ENCODE measurements around the gene PPP2R5B. TPM values are rescaled to one million over a fixed set of nuclear protein-coding genes. Genes with fewer than 3 reads are reported as not detected.

PPP2R5B gene
- total and polyA plus RNA-seq, 2 donors = 7.3 to 22.1 TPM

DNA sequence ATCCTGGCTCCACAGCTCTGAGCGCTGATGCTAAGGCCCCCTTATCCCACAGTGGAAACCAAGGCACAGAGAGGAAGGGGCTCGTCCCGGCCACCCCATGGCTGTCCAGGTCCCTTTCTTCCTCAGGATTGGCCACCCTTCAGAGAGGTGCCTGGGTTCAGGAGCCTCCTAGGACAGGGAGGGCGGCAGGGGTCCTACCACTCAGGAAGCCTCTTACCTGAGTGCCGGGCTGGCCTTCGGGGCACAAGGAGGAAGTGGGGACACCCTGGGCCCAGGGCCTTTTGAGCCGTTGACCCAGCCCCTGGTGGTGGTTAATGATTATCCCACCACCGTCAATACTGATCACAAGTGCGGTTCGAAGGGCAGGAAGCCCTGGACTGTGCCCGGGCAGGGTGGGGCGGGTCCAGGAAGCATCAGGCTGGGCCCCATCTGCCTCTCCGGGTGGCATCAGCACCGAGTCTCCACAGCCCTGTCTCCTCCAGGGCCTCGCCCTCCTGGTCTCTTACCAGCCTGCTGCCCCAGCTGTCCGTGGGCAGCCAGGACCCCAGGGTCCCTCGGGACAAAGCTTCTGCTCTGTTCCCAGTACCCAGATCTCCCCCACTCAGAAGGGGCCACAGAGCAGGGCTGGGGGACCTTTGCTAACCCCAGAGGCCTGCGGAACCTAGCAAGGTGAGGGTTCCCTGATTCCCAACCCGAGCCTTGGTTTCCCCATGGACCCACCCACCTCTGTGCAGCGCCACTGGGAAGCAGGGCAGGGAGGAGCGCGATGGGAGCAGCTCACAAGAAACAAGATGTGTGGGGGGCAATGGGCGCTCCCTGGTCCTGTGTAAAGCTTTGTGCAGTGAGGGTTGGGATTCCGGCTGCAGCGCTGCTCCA is 31.1 kb upstream of the PPP2R5B start:
- Histone ChIP-seq H3K4me1 (ENCODE audit: insufficient read depth) (no peaks in the 10 kb centered on the region), H3K27ac (ENCODE audit: low read depth) (no peak overlapping the region), H3K4me3 (ENCODE audit: low read depth, low read length) (no peak overlapping the region), H3K36me3 (ENCODE audit: insufficient read depth) (no peaks in the 10 kb centered on the region)
- WGBS = 79% methylated on average over 25 of the region's 25 CpGs
- DNase-seq (ENCODE audit: extremely low spot score) = no peak

DNA sequence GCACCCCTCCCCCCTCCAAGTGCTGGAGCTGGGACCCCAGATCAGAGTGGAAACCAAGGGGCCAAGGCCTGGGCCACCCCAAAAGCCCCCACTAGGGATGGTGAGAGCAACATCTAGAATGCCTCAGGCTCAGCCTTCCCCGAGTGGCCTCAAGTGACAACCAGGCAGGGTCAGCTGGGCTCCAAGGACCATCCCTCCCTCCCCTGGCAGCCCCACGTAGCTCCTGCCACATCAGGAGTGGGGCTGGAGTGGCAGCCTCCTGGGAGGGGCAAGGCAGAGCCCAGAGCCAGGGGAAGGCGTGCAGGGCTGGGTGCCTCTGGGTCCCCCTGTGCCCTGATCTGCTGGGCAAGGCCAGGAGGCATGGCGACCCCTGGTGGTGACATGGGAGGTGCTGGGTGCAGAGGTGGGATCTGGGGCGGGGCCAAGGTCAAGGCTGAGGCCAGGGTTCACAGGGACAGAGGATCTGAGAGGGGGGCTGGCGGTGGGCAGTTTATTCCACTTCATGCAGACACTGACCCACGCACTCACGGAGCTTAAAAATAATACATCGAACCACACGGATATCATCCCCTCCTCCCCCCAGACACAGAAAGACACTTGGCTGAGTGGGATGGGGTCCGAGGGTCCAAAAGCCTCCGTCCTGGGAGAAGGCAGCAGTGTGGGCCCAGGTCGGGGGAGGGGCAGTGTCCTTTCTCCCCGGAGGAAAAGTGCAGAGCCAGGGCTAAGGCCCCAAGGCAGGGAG is 30.2 kb upstream of the PPP2R5B start:
- Histone ChIP-seq H3K27ac (ENCODE audit: low read depth) (no peak overlapping the region), H3K4me1 (ENCODE audit: insufficient read depth) (no peaks in the 10 kb centered on the region), H3K36me3 (ENCODE audit: insufficient read depth) (no peaks in the 10 kb centered on the region), H3K4me3 (ENCODE audit: low read depth, low read length) (no peak overlapping the region)
- DNase-seq (ENCODE audit: extremely low spot score) = no peak
- 36% methylated on average over 14 of the region's 14 CpGs for WGBS

DNA sequence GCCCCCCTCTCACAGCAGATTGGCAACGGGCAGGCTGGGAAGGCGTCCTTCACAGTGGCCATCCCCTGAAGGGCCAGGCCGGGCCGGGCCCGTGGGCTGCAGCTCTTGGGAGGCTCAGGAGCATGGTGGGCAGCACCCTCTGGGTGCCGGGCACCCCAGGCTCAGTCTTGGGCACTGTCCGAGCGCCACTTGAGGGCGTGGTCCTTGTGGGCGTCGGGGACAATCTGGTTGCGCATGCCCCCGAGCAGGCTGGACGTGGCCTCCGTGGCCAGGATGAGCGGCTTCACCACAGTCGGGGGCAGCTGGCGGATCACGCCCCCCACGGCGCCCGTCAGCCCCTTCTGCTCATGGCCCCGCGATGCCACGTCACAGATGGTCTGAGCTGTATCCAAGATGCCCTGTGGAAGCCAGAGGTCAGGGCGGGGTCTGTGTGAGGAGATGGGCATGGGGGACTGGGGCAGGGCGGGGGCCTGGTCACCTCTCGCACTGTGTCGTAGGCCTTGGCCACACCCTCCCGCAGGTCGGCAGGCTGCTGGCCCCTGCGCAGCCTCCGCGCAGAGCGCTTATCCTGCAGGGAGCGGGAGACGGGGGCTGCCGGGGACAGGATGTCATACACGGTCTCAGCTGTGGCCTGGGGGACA is 29.6 kb upstream of the PPP2R5B start:
- 88% methylated on average over 39 of the region's 39 CpGs for WGBS
- Histone ChIP-seq H3K27ac (ENCODE audit: low read depth) (no peak overlapping the region), H3K36me3 (ENCODE audit: insufficient read depth) (no peaks in the 10 kb centered on the region), H3K4me1 (ENCODE audit: insufficient read depth) (no peaks in the 10 kb centered on the region), H3K4me3 (ENCODE audit: low read depth, low read length) (no peak overlapping the region)
- no peak for DNase-seq (ENCODE audit: extremely low spot score)

DNA sequence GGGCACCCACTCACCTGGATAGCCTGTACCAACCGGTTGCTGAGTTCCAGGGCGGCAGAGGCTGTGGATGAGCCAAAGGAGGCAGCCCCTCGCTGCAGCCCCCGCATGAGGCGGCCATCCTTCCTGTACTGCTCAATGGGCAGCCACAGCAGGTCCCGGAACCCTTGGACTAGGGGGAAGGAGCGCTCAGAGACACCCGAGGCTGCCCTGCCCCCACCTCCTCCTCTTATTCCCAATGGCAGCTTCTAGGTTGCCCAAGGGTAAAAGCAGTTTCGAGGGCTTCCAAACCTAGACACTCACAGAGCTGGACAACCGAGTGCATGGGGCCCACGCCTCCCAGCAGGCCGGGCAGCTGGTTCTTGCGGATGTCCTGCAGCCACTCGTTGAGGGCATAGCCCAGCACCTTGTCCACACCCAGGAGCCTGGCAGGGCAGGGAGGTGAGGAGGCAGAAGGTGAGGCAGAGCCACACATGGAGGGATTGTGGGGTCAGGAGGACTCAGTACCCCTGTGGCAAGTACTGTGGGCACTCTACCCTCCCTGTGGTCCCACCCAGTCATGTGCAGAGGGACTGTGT is 28.0 kb upstream of the PPP2R5B start:
- Histone ChIP-seq H3K27ac (ENCODE audit: low read depth) (no peak overlapping the region), H3K4me3 (ENCODE audit: low read depth, low read length) (no peak overlapping the region), H3K4me1 (ENCODE audit: insufficient read depth) (no peaks in the 10 kb centered on the region), H3K36me3 (ENCODE audit: insufficient read depth) (no peaks in the 10 kb centered on the region)
- 87% methylated on average over 14 of the region's 14 CpGs for WGBS
- DNase-seq (ENCODE audit: extremely low spot score) = no peak

DNA sequence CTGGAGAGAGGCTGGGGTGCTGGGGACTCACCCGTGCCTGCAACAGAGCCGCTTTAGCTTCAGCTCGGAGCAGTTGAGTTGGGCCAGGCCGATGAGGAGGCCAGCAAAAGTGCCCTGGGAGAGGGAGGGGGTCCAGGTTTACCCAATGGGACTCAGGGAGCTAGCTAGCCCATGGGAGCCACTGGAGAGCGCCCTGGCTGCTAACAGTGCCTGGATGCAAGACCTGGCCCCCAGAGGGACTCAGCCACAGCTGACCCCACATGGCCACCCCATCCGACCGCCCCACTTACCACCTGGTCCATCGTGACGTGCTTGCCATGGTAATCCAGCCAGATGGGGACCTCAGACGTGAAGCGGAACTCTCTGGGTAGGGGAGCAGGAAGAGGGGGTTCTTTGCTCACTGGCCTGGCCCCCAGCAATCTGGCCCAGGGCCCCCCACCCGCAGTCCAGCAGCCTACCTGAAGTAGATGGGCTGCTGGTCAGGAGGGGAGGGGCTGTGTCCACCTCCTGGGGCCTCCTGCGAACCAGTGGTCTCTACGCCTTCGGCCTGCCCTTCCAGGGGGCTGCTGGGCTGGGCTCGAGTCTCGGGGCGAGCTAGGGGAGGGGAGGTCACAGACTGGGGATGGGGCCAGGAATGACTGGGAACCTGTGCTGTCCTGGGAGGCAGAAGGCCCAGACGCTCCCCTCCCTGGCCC is 27.0 kb upstream of the PPP2R5B start:
- no peak overlapping the region for H3K27ac ChIP-seq (ENCODE audit: low read depth)
- no peak overlapping the region for H3K4me3 ChIP-seq (ENCODE audit: low read depth, low read length)
- 91% methylated on average over 19 of the region's 19 CpGs for WGBS
- H3K4me1 ChIP-seq (ENCODE audit: insufficient read depth) = no peaks in the 10 kb centered on the region
- peaks cover 3% of the 10 kb centered on the region for H3K36me3 ChIP-seq (ENCODE audit: insufficient read depth)
- no peak for DNase-seq (ENCODE audit: extremely low spot score)

DNA sequence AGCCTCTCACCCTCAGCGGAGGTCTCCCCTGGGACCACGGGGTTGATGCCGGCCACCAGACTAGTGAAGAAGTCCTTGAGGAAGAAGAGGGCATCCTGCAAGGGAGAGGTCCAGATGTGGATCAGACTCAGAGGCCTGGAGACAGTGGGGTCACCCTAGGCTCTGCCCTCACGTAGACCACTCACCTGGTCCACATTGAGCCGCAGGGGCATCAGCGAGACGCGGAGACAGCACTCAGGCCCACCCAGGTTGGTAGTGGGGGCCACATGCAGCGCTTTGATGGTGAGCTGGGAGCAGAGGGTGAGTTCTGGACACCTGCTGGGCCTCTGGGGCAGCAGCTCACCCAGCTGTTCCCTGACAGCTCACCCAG is 26.4 kb upstream of the PPP2R5B start:
- no peak overlapping the region for H3K4me3 ChIP-seq (ENCODE audit: low read depth, low read length)
- WGBS = 93% methylated on average over 9 of the region's 9 CpGs
- peaks cover 6% of the 10 kb centered on the region for H3K36me3 ChIP-seq (ENCODE audit: insufficient read depth)

DNA sequence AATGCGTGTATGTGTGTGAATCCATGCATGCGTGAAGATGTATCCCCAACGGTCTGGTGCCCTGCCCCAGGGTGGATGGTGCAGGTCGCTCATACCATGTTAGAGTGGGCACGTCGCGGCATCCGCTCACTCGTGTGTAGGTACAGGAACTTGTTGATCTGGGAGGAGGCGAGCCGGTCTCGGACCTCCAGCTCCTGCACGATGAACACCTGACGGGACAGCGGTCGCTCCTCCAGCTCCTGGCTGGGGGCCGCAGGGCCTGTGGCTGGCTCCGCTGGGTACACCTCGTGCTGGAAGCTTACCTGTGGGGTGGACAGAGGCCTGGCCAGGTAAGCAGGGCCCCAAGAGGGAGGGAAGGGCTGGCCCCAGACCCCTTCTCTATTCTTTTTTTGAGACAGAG is 25.9 kb upstream of the PPP2R5B start:
- H3K27ac ChIP-seq (ENCODE audit: low read depth) = no peak overlapping the region
- 95% methylated on average over 19 of the region's 19 CpGs for WGBS
- H3K36me3 ChIP-seq (ENCODE audit: insufficient read depth) = peaks cover 10% of the 10 kb centered on the region
- H3K4me3 ChIP-seq (ENCODE audit: low read depth, low read length) = no peak overlapping the region
- DNase-seq (ENCODE audit: extremely low spot score) = no peak
- H3K4me1 ChIP-seq (ENCODE audit: insufficient read depth) = no peaks in the 10 kb centered on the region

More for the DNA sequence above, 26.4 kb upstream of the PPP2R5B start:
- DNase-seq (ENCODE audit: extremely low spot score) = no peak
- Histone ChIP-seq H3K4me1 (ENCODE audit: insufficient read depth) (no peaks in the 10 kb centered on the region), H3K27ac (ENCODE audit: low read depth) (no peak overlapping the region)

DNA sequence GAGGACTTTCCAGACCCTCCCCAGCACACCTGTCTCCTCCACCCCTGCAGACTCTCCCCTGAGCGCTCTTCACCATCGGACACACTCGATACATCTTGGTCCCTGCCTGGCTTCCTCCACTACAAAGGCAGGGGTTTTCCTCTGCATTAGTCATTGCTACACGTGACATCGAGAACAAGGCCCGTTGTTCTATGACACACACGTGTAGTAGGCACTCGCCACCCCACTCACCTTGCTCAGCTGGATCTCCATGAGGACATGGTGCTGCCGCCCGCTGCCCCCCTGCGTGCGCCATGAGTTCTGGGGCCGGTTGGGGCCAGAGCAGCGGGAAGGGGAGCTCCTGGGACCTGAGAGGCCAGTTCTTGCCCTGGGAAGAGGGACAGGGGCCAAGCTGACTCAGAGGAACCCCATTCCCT is 24.2 kb upstream of the PPP2R5B start:
- 87% methylated on average over 14 of the region's 14 CpGs for WGBS
- no peak overlapping the region for H3K27ac ChIP-seq (ENCODE audit: low read depth)
- no peaks in the 10 kb centered on the region for H3K4me1 ChIP-seq (ENCODE audit: insufficient read depth)
- no peak overlapping the region for H3K4me3 ChIP-seq (ENCODE audit: low read depth, low read length)
- peaks cover 11% of the 10 kb centered on the region for H3K36me3 ChIP-seq (ENCODE audit: insufficient read depth)
- DNase-seq (ENCODE audit: extremely low spot score) = no peak

DNA sequence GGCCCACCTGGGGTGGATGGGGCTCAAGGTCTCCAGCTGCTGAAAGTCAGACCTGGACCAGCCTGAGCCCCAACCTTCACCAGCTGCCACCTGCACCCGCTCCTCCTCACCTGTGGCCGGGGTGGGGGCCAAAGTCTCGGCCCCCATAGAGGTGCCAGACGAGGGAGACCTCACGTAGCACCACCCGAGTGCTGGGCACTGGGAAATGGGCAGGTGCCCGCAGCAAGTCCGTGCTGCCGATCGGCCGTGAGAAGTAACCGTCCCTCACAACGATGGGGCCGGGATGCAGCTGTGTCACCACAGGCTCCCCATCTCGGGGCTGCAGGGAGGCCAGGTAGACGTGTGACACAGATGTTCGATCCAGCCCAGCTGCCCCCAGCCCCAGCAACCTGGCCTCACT is 23.7 kb upstream of the PPP2R5B start:
- Histone ChIP-seq H3K27ac (ENCODE audit: low read depth) (no peak overlapping the region), H3K36me3 (ENCODE audit: insufficient read depth) (peaks cover 11% of the 10 kb centered on the region), H3K4me1 (ENCODE audit: insufficient read depth) (no peaks in the 10 kb centered on the region), H3K4me3 (ENCODE audit: low read depth, low read length) (no peak overlapping the region)
- WGBS = 96% methylated on average over 17 of the region's 17 CpGs
- DNase-seq (ENCODE audit: extremely low spot score) = no peak

DNA sequence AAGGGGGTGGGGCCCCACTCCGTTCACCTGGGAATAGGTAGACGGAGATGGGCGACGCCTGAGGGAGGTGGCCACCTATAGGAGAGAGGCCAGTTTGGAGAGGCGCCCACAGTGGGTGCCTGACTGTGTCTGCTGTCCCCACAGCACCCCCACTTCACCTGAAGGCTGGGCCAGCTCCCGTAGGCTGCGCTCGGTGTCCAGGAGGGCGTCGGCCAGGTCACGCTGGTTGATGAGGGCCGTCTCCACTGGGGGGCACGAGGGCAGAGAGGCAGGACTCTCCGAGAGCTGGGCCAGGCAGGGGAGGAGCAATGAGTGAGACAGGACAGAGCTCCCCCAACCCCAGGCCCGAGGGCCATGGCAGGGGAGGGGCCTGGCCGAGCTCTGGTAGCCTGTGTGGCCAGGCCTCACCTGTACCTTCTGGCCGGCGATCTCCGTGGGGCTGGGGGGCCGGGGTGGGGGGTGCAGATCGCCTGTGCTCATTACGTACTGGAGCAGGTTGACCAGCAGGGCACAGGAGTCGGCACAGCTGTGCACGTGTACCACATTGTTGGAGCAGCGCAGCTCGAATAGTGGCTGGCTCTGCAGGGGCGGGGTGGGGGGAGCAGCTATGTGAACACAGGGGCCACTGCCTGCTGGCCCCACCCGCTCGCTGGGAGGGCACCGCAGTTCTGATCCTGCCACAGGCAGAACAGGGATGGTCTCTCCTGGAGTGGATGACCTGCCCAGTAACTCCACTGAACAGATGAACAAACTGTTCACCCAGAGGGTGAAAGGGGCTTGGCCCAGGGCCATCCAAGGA is 22.2 kb upstream of the PPP2R5B start:
- Histone ChIP-seq H3K4me1 (ENCODE audit: insufficient read depth) (no peaks in the 10 kb centered on the region), H3K27ac (ENCODE audit: low read depth) (no peak overlapping the region), H3K4me3 (ENCODE audit: low read depth, low read length) (no peak overlapping the region), H3K36me3 (ENCODE audit: insufficient read depth) (peaks cover 17% of the 10 kb centered on the region)
- DNase-seq (ENCODE audit: extremely low spot score) = no peak
- 87% methylated on average over 30 of the region's 30 CpGs for WGBS

DNA sequence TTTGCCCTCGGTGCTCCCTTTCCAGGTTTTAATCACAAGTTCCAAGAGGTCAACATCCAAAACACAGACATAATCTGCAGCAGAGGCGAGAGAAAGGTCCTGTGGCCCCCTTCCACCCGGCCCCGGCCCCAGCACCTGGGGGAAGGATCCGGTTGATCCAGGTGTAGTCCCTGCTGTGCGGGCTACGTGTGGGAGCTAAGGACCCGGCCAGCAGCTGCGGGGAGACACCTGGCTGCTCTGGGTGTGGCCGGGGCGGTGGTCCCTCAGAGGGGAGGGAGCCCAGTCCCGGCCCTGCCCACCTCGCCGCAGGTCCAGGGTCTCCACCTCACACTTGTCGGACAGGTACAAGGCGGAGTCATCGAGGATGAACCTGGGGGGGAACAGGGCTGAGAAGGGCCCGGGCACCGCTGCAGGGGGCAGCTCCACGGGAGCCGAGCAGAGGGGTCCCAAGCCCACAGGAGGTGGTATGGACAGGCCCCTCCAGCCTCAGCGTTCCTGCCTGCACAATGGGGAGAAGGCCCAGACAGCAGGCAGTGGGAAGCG is 21.1 kb upstream of the PPP2R5B start:
- H3K4me3 ChIP-seq (ENCODE audit: low read depth, low read length) = no peak overlapping the region
- H3K36me3 ChIP-seq (ENCODE audit: insufficient read depth) = peaks cover 17% of the 10 kb centered on the region
- no peaks in the 10 kb centered on the region for H3K4me1 ChIP-seq (ENCODE audit: insufficient read depth)
- no peak overlapping the region for H3K27ac ChIP-seq (ENCODE audit: low read depth)
- 96% methylated on average over 23 of the region's 23 CpGs for WGBS
- DNase-seq (ENCODE audit: extremely low spot score) = no peak

DNA sequence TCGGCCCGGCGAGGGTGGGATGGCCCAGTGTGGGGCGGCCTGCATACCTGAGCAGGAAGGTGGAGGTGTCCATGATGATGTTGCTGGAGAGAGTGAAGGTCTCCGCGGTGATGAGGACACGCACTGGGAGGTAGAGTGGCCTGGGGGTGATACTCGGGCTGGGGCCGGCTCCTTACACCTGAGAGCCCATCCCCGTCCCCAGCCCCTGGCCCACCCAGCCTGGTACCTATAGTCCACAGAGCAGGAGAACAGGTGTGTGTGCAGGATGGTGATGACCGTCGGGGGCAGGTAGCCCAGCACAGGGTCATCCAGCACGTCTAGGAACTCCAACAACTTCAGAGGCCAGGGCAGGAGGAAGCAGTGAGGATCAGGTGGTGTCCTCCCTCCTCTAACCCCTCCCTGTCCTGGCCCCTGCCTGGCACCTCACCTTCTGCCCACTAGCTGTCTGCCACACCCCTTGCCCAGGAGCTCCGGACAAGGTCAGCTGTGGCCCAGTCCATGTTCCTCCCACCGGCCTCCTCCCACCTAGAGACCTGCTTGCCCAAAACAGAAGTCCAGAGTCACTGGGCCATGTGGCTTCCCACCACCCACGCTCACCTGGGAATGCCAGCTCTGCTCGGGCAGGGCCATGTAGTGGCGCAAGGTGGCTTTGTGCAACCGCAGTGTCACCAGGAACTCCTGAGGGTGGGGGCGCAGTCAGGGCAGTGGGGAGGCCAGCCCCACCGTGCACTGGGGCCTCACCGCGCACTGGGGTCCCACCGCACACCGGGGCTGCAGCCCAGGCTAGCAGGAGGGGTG is 18.8 kb upstream of the PPP2R5B start:
- DNase-seq (ENCODE audit: extremely low spot score) = no peak
- Histone ChIP-seq H3K36me3 (ENCODE audit: insufficient read depth) (peaks cover 19% of the 10 kb centered on the region), H3K4me3 (ENCODE audit: low read depth, low read length) (no peak overlapping the region), H3K4me1 (ENCODE audit: insufficient read depth) (no peaks in the 10 kb centered on the region), H3K27ac (ENCODE audit: low read depth) (no peak overlapping the region)
- WGBS = 93% methylated on average over 25 of the region's 25 CpGs
